Measurements from ENCODE around the gene PSENEN.
A peak's percentile ranks its signal among the peaks of the same experiment; 100 is the strongest.

The PSENEN gene

GRCh38 chr19:35774274-35775045 lies 29.0 kb downstream of the PSENEN start:
- no peak for DNase-seq (ENCODE audit: low spot score)

DNA sequence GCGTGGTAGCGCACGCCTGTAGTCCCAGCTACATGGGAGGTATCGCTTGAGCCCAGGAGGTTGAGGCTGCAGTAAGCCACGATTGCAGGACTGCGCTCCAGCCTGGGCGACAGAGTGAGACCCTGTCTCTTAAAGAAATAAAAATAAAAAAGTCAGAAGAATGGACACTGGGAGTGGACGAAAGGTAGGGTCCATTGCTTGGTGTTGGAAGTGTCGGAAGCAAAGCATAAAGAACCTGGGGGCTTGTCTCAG lies 29.5 kb downstream of the PSENEN start:
- no peak for DNase-seq (ENCODE audit: low spot score)

- peak; percentile 100 for DNase-seq (ENCODE audit: low spot score)
Observed at GRCh38 chr19:35775298-35776101, 30.0 kb downstream of the PSENEN start, which contains the start of gene ARHGAP33. TSS of gene ARHGAP33 (plus strand) at chr19:35775564. CDS start at chr19:35775659, 95 bp downstream.

DNA sequence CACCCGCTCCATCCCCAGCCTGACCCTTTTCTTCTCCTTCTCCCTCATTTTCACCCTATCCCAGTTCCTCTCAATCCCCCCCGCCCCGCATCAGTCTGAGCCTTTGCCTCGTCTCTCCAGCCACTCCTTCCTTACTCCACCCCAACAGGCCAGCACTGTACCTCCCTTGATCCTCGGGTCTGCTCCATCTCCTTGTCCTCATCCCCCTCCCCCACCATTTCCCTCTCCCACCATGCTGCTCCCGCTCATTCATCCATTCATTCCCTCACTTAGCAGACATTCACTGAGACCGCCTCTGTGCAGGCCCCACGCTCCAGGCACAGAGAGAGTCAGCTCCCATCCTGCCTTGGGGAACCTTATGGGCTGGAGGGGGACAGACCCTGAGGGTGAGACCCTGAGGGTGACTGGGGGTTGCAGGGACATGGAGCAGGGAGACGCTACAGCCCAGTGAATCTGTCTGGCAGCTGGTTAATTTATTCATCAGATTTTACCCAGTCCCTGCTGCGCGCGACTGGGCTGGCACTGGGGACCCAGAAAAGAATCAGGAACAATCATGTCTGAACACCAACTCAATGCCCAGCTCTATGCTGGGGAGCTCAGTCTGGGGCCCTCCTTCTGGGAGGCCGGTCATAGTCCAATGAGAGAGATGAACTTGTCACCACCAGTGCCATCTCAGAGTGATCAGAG lies 30.8 kb downstream of the PSENEN start:
- DNase-seq (ENCODE audit: low spot score), result no peak

- DNase-seq (ENCODE audit: low spot score), result no peak
Observed at GRCh38 chr19:35777086-35777841, 31.8 kb downstream of the PSENEN start.

DNA sequence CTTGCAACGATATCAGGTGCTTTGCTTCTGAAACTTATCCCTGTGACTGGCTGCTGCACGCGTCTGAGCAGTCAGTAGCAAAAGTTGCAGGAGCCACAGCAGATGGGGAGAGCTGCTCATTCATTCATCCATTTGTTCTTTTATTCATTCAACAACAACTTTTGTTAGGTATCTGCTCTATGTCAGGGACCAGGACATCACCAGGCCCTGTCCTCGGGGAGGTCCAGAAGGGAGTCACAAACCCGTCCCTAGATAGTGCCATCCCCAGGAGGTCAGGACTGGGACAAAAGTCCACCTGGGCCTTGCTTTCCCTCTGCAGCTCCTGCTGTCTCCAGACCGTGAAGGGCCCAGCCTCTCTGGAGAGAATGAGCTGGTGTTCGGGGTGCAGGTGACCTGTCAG lies 32.5 kb downstream of the PSENEN start:
- no peak for DNase-seq (ENCODE audit: low spot score)

DNA sequence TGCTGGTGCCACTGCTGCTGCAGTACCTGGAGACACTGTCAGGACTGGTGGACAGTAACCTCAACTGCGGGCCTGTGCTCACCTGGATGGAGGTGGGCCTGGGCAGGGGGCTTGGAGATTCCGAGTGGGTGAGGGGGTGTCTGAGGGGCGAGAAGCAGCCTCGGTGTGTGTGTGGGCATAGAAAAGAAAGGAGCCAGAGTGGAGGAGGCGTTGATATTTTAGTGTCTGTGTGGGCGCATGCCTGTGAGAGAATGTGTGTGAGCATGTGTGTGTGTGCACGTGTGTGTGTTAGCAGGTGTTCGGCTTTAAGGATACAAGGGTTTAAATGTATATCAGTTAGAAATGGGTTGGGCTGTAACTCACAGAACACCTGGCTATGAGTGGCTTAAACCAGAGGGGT lies 33.6 kb downstream of the PSENEN start:
- DNase-seq (ENCODE audit: low spot score), result no peak

- no peak for DNase-seq (ENCODE audit: low spot score)
Observed at GRCh38 chr19:35780058-35780457, 34.6 kb downstream of the PSENEN start.

GRCh38 chr19:35780717-35781116 lies 35.3 kb downstream of the PSENEN start:
- DNase-seq (ENCODE audit: low spot score), result no peak

DNA sequence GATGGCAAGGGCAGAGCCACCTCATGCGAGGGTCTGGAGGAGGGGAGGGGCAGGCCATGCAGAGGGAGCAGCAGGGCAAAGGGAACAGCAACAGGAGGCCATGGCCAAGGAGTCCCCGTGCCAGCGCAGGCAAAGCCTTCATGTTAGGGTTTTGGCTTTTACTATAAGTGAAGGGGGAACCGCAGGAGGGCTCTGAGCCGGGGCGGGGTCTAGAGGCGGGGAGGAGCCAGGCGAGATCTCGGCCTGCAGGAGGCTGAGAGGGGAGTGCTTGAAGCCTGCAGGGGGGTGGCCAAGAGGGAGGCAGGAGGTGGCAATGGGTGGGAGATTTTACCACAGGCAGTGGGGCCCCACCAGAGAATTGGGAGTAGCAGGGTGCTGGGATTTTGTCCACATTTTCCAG lies 36.2 kb downstream of the PSENEN start:
- DNase-seq (ENCODE audit: low spot score), result no peak

DNA sequence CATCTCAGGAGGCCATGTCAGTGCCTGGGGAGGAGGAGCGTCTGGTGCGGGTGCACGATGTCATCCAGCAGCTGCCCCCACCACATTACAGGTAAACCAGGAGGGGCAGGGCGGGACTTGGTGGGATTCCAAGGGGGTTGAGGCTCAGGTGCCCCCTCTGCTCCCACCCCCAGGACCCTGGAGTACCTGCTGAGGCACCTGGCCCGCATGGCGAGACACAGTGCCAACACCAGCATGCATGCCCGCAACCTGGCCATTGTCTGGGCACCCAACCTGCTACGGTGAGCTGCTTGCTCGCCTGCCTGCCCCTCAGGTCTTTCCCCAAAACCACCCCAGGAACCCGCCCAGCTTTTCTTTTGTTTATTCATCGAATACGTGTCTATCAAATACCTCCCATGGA lies 37.1 kb downstream of the PSENEN start:
- DNase-seq (ENCODE audit: low spot score), result no peak

GRCh38 chr19:35783469-35784434 lies 38.3 kb downstream of the PSENEN start:
- no peak for DNase-seq (ENCODE audit: low spot score)

- DNase-seq (ENCODE audit: low spot score), result no peak
Observed at GRCh38 chr19:35784503-35785338, 39.3 kb downstream of the PSENEN start.

DNA sequence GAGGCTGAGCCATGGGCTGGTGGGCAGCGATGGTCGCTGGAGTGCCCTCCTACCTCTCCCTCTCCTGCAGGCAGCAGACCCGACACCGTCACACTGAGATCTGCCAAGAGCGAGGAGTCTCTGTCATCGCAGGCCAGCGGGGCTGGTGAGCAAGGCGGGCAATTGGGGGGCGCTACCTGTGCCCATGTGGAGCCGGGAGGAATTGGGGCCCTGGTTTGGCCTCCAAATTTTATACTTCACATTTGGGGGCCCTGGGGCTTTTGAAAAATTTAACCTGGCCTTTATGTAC lies 39.8 kb downstream of the PSENEN start:
- no peak for DNase-seq (ENCODE audit: low spot score)

DNA sequence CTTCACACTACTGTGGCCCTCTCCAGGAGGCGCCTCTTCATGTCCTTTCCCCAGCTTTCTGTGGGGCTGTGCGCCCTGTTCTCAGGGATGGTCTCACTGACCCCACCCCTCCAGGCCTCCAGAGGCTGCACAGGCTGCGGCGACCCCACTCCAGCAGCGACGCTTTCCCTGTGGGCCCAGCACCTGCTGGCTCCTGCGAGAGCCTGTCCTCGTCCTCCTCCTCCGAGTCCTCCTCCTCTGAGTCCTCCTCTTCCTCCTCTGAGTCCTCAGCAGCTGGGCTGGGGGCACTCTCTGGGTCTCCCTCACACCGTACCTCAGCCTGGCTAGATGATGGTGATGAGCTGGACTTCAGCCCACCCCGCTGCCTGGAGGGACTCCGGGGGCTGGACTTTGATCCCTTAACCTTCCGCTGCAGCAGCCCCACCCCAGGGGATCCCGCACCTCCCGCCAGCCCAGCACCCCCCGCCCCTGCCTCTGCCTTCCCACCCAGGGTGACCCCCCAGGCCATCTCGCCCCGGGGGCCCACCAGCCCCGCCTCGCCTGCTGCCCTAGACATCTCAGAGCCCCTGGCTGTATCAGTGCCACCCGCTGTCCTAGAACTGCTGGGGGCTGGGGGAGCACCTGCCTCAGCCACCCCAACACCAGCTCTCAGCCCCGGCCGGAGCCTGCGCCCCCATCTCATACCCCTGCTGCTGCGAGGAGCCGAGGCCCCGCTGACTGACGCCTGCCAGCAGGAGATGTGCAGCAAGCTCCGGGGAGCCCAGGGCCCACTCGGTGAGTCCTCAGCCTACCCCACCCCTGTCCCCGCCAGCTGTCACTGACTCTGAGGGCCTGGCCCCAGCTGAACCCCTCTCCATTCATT lies 41.1 kb downstream of the PSENEN start:
- DNase-seq (ENCODE audit: low spot score), result no peak

GRCh38 chr19:35787227-35787799 lies 41.9 kb downstream of the PSENEN start:
- DNase-seq (ENCODE audit: low spot score), result no peak

GRCh38 chr19:35788205-35788960 lies 42.9 kb downstream of the PSENEN start:
- DNase-seq (ENCODE audit: low spot score), result no peak
